NCI-H187 treated with DMSO at 0.1 percent for 48 hours (cell line): Measurements from ENCODE around the gene PAFAH1B2.

Experiments used
- DNase-seq: peaks from one replicate; lab custom pipeline; 2025; lab: John Stamatoyannopoulos, UW

Gene PAFAH1B2

GRCh38 chr11:117220999-117221774 lies 77.1 kb downstream of the PAFAH1B2 start:
- DNase-seq = no peak

GRCh38 chr11:117221775-117222517 lies 77.9 kb downstream of the PAFAH1B2 start:
- peak; percentile 44 for DNase-seq

- DNase-seq = no peak
Measured at GRCh38 chr11:117222991-117223740, 79.1 kb downstream of the PAFAH1B2 start.

GRCh38 chr11:117223741-117224689 lies 79.9 kb downstream of the PAFAH1B2 start:
- DNase-seq = no peak

- DNase-seq = no peak
Measured at GRCh38 chr11:117225553-117226170, 81.6 kb downstream of the PAFAH1B2 start.
